Kidney (tissue), 14 donors: ENCODE results near the gene SLC18A3. TPM values are rescaled to one million over a fixed set of nuclear protein-coding genes. Genes with fewer than 3 reads are reported as not detected.

Experiments
- DNase-seq, 5 donors: peaks; one replicate each; pipeline ENCODE4 v3.0.0-alpha.2; 2013 to 2020
- FAIRE-seq: peaks from 2 replicates; lab custom pipeline; 2012; peaks lifted over from hg19 to GRCh38; lab: Jason Lieb, UNC
- H3K27ac ChIP-seq, 2 donors: one replicate each; pipeline ENCODE4 v1.7.0; 2013; ENCODE audit warnings: low read depth in 2 of 2, low read length in 2 of 2, inconsistent platforms in 1 of 2
- H3K27me3 ChIP-seq: one replicate; pipeline ENCODE4 v1.7.1; 2013; ENCODE audit warnings: low read length, inconsistent platforms; ENCODE audit not compliant: control insufficient read depth, insufficient read depth
- H3K36me3 ChIP-seq, 3 donors: one replicate each; pipeline versions ENCODE4 v1.7.0 to v1.7.1; 2013; ENCODE audit warnings: low read length in 3 of 3, control low read depth in 1 of 3, inconsistent platforms in 1 of 3; ENCODE audit not compliant: insufficient read depth in 3 of 3, control insufficient read depth in 2 of 3
- H3K4me1 ChIP-seq, 3 donors: one replicate each; pipeline versions ENCODE4 v1.7.0 to v1.7.1; 2013; ENCODE audit warnings: low read length in 3 of 3, inconsistent platforms in 1 of 3, low read depth in 1 of 3; ENCODE audit not compliant: control insufficient read depth in 2 of 3, insufficient read depth in 2 of 3
- H3K4me3 ChIP-seq, 3 donors: one replicate each; pipeline versions ENCODE4 v1.7.0 to v1.8.1; 2013; ENCODE audit warnings: low read length in 3 of 3, control low read depth in 1 of 3, inconsistent platforms in 1 of 3
- H3K9ac ChIP-seq, 3 donors: one replicate each; pipeline versions ENCODE4 v1.7.0 to v1.7.1; 2013; ENCODE audit warnings: low read length in 3 of 3, control low read depth in 1 of 3, inconsistent platforms in 1 of 3
- H3K9me3 ChIP-seq, 3 donors: one replicate each; pipeline versions ENCODE4 v1.7.0 to v1.7.1; 2013; ENCODE audit warnings: low read length in 3 of 3, control low read depth in 1 of 3, inconsistent platforms in 1 of 3; ENCODE audit not compliant: control insufficient read depth in 2 of 3, insufficient read depth in 1 of 3
- CTCF ChIP-seq: IDR thresholded peaks from 3 replicates; pipeline ENCODE4 v1.5.1; 2012; ENCODE audit warnings: mild to moderate bottlenecking, moderate library complexity, borderline replicate concordance; ENCODE audit not compliant: insufficient read depth; ENCODE audit errors: extremely low read depth
- intact Hi-C: fragments of 100-400 bp; cut with DNase I; formaldehyde crosslinking; loops from one replicate; pipeline ENCODE4 v1.11.1; 2022
- polyA plus RNA-seq: library from polyadenylated mRNA; stranded (reverse); fragments of 350-450 nt; fragmentation: Illumina TruSeq; extraction: RNeasy Lipid Tissue Mini Kit (QIAGEN cat#74804); gene quantifications from one replicate; pipeline ENCODE4 v1.2.3, GENCODE V29; 2014; ENCODE audit warnings: low read depth, low replicate concordance; ENCODE audit not compliant: insufficient read depth
- total RNA-seq: library from RNA; stranded (reverse); fragmentation: NEBNext Ultra II Directional; extraction: Animal tissue kit (Norgen Biotek cat#: 25700); gene quantifications from one replicate; pipeline ENCODE4 v1.2.1, GENCODE V29; 2021
- donor health status: control.
- donor health status: control.
- donor health status: control.
- donor health status: control.
- donor health status: control.
- donor health status: DM: yes; HTN: yes; CAD: no.
- donor health status: Normal renal cell carcinoma (clear cell type).

SLC18A3 gene
- total and polyA plus RNA-seq, 2 donors from 2014 or later, result not detected

GRCh38 chr10:49645417-49645816 lies 35.3 kb downstream of the SLC18A3 start:
- FAIRE-seq (no peak), DNase-seq (no peak)
- Histone ChIP-seq H3K4me3 (no peak overlapping the region), H3K9ac (no peak overlapping the region), H3K27ac (no peak overlapping the region), H3K4me1 (no peaks in the 10 kb centered on the region), H3K9me3 (no peaks in the 10 kb centered on the region), H3K27me3 (no peaks in the 10 kb centered on the region), H3K36me3 (no peaks in the 10 kb centered on the region)
- intact Hi-C loops, result no loop called here
- no peak for TF ChIP-seq CTCF

- Histone ChIP-seq H3K4me3 (no peak overlapping the region), H3K9ac (no peak overlapping the region), H3K27ac (no peak overlapping the region), H3K4me1 (no peaks in the 10 kb centered on the region), H3K27me3 (no peaks in the 10 kb centered on the region), H3K36me3 (no peaks in the 10 kb centered on the region), H3K9me3 (no peaks in the 10 kb centered on the region)
- intact Hi-C loops, result no loop called here
- no peak for TF ChIP-seq CTCF
- no peak for FAIRE-seq
- peak in 2 of 5 donors; percentile 8 to 19 for DNase-seq
These were observed 36.1 kb downstream of the SLC18A3 start for GRCh38 chr10:49645871-49646870.

- Histone ChIP-seq H3K36me3 (no peaks in the 10 kb centered on the region), H3K27ac (no peak overlapping the region), H3K9ac (no peak overlapping the region), H3K4me1 (no peaks in the 10 kb centered on the region), H3K9me3 (no peaks in the 10 kb centered on the region), H3K4me3 (no peak overlapping the region), H3K27me3 (no peaks in the 10 kb centered on the region)
- FAIRE-seq, result no peak
- DNase-seq, result no peak
- intact Hi-C loops, result no loop called here
- TF ChIP-seq CTCF, result no peak
These were observed 37.4 kb downstream of the SLC18A3 start for GRCh38 chr10:49647554-49647953.
